GM19397 (cell line): ENCODE measurements around the gene CCL19.
"Not testable (repeated sequence)": the region's sequence is repeated elsewhere in the genome, so short reads cannot be mapped to it uniquely, and the experiment has no call there.

Experiments
- ATAC-seq: cut with Tn5 transposase; IDR thresholded peaks from one replicate; pipeline ENCODE4 v1.9.1; 2021; ENCODE audit warnings: mild to moderate bottlenecking, moderate library complexity; ENCODE audit not compliant: unreplicated experiment

Gene CCL19

DNA sequence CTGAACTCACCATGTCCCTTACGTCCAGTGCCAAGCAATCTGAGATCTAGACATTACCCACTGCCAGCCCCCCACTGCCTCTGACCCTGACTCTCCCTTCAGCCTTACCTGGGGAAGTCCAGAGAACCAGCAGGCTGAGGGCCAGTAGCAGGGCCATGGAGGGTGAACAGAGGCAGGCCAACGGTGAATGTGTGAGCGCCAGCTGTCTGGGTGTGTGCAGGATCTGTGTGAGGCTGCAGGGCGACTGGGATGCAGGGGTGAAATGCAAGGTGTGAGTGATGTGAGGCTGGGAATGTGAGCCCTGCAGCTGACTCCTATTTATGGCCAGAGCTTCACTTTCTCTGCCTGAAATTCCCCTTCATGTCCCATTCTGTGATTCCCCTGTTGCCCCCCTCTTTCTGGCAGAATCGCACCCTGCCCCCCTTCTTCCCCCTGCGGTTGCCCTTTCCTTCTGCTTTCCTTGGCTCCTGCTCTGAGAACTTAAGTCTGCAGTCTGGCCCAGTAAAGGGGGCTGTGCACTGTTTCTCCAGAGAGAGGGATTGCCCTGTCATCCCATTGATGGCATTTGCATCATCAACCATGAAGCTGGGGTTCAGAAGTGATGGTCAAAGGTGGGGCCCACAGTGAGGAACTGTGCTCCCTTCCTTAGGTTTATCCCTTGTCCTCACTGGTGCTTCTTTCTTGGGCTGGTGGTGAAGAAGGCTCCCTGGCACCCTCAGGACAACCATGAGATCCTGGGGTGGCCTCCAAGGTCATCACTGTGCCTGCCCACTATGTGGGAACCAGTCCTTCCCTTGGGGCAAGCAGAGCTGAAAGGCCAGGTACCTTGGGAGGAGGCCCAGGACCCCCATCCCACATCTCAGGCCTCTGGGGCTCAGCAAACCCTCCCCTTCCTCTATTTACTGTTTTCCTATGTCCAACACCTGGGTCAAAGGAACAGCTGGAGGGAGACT, at the start of gene CCL19:
CCL19 (minus strand) TSS at position 294 of the 953 bp plus-strand sequence; CDS start at position 157, 137 bp downstream.
- no peak for ATAC-seq

DNA sequence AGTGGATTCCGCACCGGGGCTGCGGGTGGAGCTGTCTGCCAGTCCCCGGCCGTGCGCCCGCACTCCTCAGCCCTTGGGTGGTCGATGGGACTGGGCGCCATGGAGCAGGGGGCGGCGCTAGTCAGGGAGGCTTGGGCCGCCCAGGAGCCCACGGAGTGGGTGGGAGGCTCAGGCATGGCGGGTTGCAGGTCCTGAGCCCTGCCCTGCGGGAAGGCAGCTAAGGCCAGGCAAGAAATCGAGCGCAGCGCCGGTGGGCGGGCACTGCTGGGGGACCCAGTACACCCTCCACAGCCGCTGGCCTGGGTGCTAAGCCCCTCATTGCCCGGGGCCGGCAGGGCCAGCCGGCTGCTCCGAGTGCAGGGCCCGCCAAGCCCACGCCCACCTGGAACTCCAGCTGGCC, 49.1 kb upstream of the CCL19 start:
- not testable (repeated sequence) for ATAC-seq

DNA sequence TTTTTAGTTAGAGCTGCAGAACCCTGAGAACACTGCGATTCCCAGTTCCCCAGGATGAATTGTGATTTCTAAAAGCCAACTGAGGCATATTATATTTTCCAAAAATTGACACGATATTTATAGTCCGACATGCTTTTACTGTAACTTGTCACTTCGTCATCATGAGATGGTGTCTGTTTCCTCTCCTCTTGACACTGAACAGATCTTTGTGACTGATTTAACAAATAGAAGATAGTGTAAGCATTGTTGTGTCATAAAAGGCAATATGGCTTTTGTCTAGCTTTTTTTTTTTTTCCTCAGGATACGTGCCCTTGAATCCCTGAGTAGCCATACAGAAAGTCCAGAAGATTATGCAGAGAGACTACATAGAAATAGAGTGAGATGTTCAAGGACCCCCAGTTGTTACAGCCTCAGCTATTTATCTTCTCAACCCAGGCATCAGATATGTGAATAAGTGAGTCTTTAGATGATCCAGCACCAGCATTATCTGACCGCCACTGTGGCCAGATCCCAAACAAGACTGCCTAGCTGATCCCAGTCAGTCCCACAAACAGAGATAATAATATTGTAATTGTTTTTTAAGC, 46.7 kb upstream of the CCL19 start:
- ATAC-seq, result no peak

DNA sequence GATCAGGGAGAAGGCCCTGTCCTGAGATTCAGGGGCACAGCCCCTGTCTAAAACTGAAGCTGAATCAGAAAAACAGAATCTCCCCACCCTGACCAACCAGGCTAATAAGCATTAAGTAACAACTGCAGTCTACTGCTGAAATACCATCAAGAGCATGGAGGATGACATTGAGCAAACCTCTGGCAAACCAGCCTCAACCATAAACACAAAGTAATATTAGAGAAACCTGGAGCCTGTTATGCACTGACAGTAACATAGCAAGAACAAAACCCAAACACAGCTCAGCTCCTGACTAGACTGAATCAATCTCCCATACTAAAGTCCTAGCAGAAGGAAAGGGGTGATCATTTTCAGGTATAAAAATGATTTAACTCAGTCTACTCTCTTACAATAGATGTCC, 43.6 kb upstream of the CCL19 start:
- no peak for ATAC-seq

DNA sequence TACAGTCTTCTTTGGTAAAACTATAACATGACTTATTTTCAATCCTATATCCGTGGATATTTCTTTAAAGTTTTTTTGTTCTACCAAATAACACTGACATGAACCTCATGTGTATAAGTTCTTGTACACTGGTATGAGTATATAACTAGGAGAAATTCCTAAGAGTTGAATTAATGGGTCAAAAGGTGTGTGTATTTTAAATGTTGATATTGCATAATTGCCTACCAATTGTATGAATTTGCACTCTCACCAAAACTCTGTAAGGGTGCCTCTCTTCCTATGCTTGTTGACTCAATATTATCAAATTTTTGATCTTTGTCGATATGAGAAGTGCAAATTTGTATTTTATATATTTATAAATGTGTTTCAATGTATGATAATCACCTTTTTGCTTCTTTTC, 41.8 kb upstream of the CCL19 start:
- no peak for ATAC-seq

DNA sequence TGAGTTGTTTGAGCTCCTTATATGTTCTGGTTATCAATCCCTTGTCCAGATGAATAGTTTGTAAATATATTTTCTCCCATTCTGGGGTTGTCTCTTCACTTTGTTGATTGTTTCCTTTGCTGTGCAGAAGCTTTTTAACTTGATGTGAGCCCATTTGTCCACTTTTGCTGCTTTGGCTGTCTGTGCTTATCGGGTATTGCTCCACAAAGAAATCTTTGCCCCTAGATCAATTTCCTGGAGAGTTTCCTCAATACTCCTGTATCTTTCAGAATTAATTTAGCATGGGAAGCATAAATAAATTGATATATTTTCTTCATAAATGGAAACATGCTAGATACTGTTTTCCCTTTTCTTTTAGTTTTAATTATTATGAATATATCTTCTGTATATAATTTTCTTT, 41.4 kb upstream of the CCL19 start:
- no peak for ATAC-seq

DNA sequence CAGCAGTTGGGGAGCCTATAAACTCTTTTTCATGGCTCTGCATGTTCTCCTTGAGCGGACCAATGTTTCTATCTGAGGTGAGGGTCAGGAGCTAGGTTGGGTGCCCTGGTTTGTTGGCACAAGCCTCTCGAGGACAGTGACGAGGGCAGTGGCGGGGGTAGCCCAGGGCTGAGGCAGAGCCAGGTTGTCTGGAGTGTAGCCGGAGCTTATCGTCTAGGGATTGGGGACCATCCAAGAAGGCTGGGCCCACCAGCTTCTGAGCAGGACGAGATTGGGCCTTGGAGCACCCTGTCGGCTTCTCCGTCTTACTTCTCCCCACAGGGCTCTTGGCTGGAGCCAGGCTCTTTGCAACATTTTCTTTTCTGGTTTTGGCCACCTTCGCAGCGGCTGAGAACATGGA, 32.1 kb upstream of the CCL19 start:
- ATAC-seq, result no peak

DNA sequence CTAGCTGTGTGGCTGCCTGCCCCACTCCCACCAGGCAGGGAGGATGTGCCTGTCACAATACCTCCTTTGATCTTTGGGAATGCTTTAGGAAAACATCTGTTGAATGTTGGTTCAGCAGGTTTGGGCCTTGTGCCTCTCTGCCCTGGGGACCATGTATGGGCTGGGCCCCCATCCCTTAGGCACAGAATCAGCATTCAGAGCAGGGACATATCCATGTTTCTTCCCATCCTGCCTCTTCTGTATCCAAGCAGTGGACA, 28.6 kb upstream of the CCL19 start:
- not testable (repeated sequence) for ATAC-seq

DNA sequence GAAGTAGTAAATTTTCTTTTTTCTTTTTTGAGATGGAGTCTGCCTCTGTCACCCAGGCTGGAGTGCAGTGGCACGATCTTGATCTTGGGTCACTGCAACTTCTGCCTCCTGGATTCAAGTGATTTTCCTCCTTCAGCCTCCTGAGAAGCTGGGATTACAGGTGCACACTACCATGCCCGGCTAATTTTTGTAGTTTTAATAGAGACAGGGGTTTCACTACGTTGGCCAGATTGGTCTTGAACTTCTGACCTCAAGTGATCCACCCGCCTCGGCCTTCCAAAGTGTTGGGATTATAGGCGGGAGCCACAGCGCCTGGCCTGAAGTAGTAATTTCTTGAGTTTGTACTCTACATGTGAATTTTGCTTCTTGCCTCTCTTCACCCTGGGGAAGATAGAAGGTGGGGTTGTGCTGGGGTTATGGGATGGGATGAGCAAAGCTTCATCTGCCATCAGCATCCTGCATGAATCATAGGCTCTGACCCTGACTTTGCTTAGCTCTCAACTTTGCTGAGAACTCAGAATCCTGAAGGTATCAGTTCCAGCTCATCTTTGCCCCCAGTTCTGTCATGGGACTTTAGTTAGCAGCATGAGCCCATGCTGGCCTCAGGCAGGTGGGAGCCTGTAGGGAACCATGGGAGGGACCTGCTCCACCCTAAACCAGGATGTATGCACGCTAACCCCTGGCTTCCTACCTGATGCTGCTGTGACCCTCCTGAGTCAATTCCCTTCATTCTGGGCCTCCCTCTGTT, 28.1 kb upstream of the CCL19 start:
- no peak for ATAC-seq

DNA sequence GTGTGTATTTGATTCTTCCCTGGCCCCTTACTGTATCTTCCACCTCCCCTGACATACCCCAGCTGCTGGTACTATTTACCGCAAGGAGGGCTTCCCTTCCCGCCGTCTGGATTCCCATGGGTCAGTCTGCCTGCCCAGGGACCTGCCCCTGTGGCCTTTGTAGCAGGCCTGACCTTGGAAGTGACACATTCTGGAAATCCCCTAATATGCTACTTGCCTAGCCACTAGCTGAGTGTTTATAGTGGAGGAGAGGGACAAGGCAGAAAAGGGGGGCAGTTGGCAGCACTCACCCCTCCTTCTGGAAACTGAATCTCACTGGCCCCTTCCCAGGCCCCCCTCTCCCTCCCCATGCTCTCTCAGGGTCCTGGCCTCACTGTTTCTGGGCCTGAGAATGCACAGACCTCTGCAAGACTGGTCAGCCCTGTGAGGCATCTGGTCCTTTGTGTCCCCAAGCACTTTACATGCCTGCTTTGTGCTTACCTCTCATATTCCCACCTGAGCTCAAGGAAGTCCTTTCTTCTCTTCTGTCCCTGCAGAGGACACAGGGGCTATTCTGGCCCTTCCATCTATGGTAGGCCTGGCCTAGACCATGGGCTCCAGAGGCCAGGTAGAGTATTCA, 27.0 kb upstream of the CCL19 start:
- no peak for ATAC-seq

DNA sequence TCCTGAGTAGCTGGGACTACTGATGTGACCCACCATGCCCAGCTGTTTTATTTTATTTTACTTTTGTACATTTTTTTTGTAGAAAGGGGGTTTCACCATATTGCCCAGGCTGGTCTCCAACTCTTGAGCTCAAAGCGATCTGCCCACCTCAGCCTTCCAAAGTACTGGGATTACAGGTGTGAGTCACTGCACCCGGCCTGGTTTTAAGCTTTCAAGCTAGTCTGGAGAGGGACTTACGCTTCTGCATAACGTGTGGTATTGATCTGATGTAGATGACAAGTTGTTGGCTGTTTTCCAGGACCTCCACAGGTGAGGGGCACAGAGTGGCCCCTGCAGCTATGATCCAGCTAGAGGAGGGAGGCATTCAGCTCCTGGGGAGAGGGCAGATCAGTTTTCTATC, 25.6 kb upstream of the CCL19 start:
- ATAC-seq, result no peak

DNA sequence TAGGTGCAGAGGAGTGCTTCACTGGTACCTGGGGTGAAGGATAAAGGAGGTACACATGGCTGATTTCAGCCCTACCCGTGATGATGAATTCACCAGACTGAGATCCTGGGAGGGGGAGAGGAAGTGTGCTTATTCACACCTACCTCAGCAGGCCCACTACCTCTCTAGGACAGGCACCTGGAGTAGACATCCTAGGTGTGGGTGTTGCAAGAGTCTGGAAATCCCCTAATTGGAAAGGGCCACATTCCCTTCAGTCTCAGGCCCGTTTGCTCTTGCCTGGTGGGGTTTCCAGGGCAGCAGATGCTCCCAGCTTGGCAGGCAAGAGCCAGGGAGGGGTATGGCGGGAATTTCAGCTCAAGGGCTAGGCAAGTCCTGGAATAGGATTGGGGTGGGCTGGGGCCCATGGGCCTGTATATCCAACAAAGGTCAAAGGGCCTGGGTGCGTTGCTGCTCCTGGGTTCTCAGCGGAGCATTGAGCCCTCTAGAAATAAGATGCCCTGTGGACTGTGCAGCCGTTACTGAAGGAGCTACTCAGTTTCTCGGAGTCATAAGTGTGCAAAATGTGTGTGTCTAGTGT, 24.7 kb upstream of the CCL19 start:
- ATAC-seq, result no peak

DNA sequence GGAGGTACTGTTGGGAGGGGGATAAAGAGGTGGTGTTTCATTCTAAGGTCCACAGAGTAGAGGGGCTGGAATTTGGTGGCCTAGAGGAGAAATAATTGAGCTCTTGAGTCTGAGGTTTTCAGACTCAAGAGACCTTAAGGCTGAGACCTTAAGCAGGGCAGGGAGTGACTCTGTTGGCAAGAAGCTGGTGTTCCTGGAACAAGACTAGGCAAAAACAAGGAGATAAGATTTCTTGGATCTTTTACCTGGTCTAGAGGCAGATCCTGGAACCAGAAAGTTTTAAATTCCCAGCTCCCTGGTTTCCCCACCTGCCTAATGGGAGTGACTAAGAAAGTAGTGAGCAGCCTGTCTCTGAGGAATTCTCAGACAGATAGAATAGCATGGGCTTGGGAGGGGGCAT, 22.9 kb upstream of the CCL19 start:
- no peak for ATAC-seq

DNA sequence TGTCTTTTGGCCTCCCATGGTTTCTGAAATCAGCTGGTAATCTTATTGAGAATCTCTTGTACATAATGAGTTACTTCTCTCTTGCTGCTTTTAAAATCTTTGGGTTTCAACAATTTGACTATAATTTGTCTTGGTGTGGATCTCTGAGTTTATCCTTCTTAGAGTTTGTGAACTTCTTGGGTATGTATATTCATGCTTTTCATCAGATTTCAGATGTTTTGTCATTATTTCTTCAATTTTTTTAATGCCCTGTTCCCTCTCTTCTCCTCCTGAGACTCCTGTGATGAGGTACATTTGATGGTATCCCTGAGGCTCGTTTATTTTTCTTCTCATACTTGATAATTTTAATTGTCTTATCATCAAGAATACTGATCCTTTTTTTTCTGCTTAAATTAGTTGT, 21.1 kb upstream of the CCL19 start:
- no peak for ATAC-seq

DNA sequence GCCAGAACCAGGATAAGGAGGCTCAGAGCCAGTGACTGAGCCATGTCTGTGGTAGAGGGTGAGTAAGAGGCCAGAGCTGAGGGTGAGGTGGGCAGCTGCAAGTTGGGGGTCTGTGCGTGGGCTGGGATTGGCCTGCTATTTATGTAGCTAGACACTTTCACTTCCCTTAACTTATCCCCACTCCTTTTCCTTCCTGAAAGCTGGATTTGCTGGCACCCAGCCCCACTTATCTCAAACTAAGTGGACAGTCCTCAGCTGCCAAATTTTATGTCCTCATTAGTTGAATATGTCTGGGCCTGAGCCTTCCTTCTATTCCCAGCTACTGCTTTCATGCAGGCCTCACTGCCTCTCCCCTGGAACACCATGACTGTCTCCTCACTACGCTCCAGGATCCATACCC, 18.9 kb upstream of the CCL19 start, which contains the start of gene CCL21:
CCL21 (minus strand) TSS at position 114 of the 400 bp plus-strand sequence; CDS start at position 44, 70 bp downstream.
- no peak for ATAC-seq

DNA sequence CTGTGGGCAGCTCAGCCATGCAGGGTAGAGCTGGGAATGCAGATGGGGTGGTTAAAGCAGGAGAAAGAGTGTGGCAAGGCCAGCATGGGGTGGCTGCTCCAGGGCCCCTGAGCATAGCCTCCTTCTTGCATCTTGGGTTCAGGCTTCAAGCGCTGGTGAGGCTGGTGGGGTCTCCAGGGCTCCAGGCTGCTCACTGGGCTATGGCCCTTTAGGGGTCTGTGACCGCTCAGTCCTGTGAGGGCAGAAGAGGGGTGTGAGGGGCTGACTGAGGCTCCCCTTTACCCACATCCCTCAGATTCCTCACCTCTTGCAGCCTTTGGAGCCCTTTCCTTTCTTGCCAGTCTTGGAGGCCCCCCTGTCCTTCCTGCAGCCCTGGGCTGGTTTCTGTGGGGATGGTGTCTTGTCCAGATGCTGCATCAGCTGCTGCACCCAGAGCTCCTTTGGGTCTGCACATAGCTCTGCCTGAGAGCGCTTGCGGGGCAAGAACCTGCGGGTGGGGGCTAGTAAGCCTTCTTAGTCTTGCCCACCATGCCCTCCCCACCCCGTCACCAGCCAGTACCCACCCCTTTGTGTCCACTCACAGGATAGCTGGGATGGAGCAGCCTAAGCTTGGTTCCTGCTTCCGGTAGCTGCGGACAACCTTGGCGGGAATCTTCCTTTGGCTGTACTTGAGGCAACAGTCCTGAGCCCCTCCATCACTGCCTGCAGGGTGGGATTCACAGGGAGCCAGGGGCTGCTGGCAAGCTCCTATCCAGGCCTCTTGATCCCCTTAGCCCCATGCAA, 18.3 kb upstream of the CCL19 start:
- ATAC-seq, result no peak

DNA sequence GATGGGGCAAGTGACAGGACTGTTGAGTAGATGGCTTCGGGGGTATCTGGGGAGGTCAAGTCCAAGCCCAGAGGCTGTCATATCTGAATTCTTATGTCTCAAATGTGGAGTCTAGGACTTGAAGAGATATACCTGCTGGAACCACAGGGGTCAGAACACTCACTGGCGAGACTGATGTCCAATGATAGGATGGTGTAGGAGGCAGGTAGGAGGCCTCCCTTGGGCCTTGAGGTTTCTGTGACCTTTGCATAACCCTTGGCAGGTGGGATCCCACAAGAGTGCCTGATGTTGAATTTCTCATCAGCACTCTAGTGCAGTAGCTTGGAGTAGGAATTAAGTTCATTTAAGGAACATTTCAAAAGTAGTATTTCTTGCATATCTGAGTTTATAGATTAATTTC, 16.1 kb upstream of the CCL19 start:
- ATAC-seq, result no peak

DNA sequence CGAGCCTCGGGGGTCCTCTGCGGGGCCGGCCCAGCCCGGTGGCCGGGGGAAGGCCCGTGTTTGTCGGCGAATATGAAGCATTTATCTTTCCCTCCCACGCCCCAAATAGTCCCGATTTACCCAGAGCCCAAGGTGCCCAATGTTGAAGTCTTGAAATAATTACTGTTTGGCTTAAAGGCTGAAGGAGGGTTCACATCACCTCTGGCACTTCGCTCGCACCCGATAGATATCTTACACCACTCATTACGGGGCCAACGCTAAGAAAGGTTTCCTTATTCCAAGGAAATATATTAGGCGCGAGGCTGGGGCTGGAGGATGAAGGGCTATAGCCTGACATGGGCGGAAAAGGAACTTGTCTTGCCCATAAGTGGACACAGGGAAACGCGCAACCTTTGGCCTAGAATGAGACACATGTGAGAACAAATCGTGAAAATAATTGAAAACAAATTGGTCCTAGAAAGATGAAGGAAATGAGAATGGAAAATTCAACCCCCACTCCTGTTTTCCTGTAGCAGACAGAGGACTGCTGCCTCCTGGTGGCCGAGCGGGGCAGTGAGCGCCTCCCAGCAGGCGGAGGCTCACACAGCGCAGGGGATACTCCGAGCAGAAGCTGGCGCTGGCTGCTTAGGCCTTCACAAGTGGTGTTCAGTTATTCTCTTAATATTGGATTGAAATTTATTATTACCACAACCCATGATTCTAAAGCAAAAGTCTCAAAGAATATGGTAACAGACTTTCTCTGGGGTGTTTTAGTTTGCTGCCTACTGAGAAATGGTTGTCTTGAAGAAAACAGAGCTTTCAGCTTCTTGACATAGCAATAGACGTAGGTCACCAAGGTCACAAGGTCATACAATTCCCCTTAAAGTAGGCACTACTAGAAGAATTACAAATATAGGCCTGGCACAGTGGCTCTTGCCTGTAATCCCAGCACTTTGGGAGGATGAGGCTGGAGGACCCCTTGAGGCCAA, 11.0 kb upstream of the CCL19 start:
- no peak for ATAC-seq
